ENCODE data around the gene CNPPD1. TPM values are rescaled to one million over a fixed set of nuclear protein-coding genes. Genes with fewer than 3 reads are reported as not detected.

The CNPPD1 gene
- total RNA-seq, 1 experiment from 2014 or later, result 62.9 TPM

GRCh38 chr2:219158586-219158985, 18.1 kb downstream of the CNPPD1 start:
- Mint-ChIP-seq H3K36me3 (ENCODE audit: insufficient read depth, unreplicated experiment) (peaks cover 18% of the 10 kb centered on the region), H3K27ac (ENCODE audit: unreplicated experiment) (no peak overlapping the region), H3K9me3 (ENCODE audit: unreplicated experiment) (no peaks in the 10 kb centered on the region), H3K27me3 (ENCODE audit: insufficient read depth, unreplicated experiment) (no peaks in the 10 kb centered on the region), H3K4me3 (ENCODE audit: unreplicated experiment) (no peak overlapping the region), H3K4me1 (ENCODE audit: low read depth, unreplicated experiment) (peaks cover 14% of the 10 kb centered on the region)
- Histone ChIP-seq H3K36me3 (ENCODE audit: control insufficient read depth, insufficient read depth, low read length) (peaks cover 1% of the 10 kb centered on the region; the same call in 1 of the 2 replicates), H3K9me3 (no peaks in the 10 kb centered on the region), H3K27me3 (replicated peaks; ENCODE audit: control insufficient read depth, insufficient read depth, low read length) (no peaks in the 10 kb centered on the region), H3K4me1 (peaks cover 11% of the 10 kb centered on the region; the same call in 1 of the 2 replicates), H3K4me3 (ENCODE audit: low read depth, low read length) (no peak overlapping the region)
- TF ChIP-seq CTCF (IDR thresholded peaks at IDR 0.05; ENCODE audit: insufficient read depth in 1 of 2, low read depth in 1 of 2, low read length in 1 of 2, severe bottlenecking in 1 of 2, unreplicated experiment in 1 of 2), result no peak
- CTCF ChIA-PET, result interaction anchor here (0.8 to 2.3 kb wide), 3 partner anchors 100 to 141 kb away, joined by 3 to 10 read pairs (median 3); no protein-coding TSS in a partner anchor
- POLR2A ChIA-PET, result no interaction called here
- no peak for DNase-seq
- no TSS peak for BruUV-seq (replicated peaks)
- intact Hi-C loops (cut with micrococcal nuclease; ENCODE audit: unreplicated experiment), result no loop called here

GRCh38 chr2:219158025-219158424, 18.7 kb downstream of the CNPPD1 start:
- Mint-ChIP-seq H3K27me3 (ENCODE audit: insufficient read depth, unreplicated experiment) (no peaks in the 10 kb centered on the region), H3K36me3 (ENCODE audit: insufficient read depth, unreplicated experiment) (peaks cover 15% of the 10 kb centered on the region), H3K4me3 (ENCODE audit: unreplicated experiment) (no peak overlapping the region), H3K27ac (ENCODE audit: unreplicated experiment) (no peak overlapping the region), H3K4me1 (ENCODE audit: low read depth, unreplicated experiment) (peaks cover 14% of the 10 kb centered on the region), H3K9me3 (ENCODE audit: unreplicated experiment) (no peaks in the 10 kb centered on the region)
- DNase-seq, result no peak
- H3K36me3 ChIP-seq (ENCODE audit: control insufficient read depth, insufficient read depth, low read length), result peaks cover 1% of the 10 kb centered on the region; the same call in 1 of the 2 replicates
- H3K27me3 ChIP-seq (replicated peaks; ENCODE audit: control insufficient read depth, insufficient read depth, low read length), result no peaks in the 10 kb centered on the region
- intact Hi-C loops (cut with micrococcal nuclease; ENCODE audit: unreplicated experiment), result no loop called here
- ChIA-PET CTCF (no interaction called here), POLR2A (no interaction called here)
- TF ChIP-seq CTCF (IDR thresholded peaks at IDR 0.05; ENCODE audit: insufficient read depth in 1 of 2, low read depth in 1 of 2, low read length in 1 of 2, severe bottlenecking in 1 of 2, unreplicated experiment in 1 of 2), result no peak
- H3K4me3 ChIP-seq (ENCODE audit: low read depth, low read length), result no peak overlapping the region
- H3K4me1 ChIP-seq, result peaks cover 11% of the 10 kb centered on the region; the same call in 1 of the 2 replicates
- H3K9me3 ChIP-seq, result no peaks in the 10 kb centered on the region
- BruUV-seq (replicated peaks), result no TSS peak

GRCh38 chr2:219157396-219157795, 19.3 kb downstream of the CNPPD1 start:
- TF ChIP-seq CTCF (IDR thresholded peaks at IDR 0.05; ENCODE audit: insufficient read depth in 1 of 2, low read depth in 1 of 2, low read length in 1 of 2, severe bottlenecking in 1 of 2, unreplicated experiment in 1 of 2), result no peak
- no peaks in the 10 kb centered on the region for H3K9me3 ChIP-seq
- Mint-ChIP-seq H3K27me3 (ENCODE audit: insufficient read depth, unreplicated experiment) (no peaks in the 10 kb centered on the region), H3K9me3 (ENCODE audit: unreplicated experiment) (no peaks in the 10 kb centered on the region), H3K36me3 (ENCODE audit: insufficient read depth, unreplicated experiment) (peaks cover 14% of the 10 kb centered on the region), H3K4me3 (ENCODE audit: unreplicated experiment) (no peak overlapping the region), H3K27ac (ENCODE audit: unreplicated experiment) (no peak overlapping the region), H3K4me1 (ENCODE audit: low read depth, unreplicated experiment) (peaks cover 14% of the 10 kb centered on the region)
- BruUV-seq (replicated peaks), result no TSS peak
- ChIA-PET POLR2A (no interaction called here), CTCF (interaction anchor here (0.8 to 1.5 kb wide), 2 partner anchors 99 to 138 kb away, joined by 5 to 7 read pairs; no protein-coding TSS in a partner anchor)
- no peak for DNase-seq
- peaks cover 11% of the 10 kb centered on the region; the same call in 1 of the 2 replicates for H3K4me1 ChIP-seq
- H3K36me3 ChIP-seq (ENCODE audit: control insufficient read depth, insufficient read depth, low read length), result peaks cover 1% of the 10 kb centered on the region; the same call in 1 of the 2 replicates
- H3K4me3 ChIP-seq (ENCODE audit: low read depth, low read length), result no peak overlapping the region
- intact Hi-C loops (cut with micrococcal nuclease; ENCODE audit: unreplicated experiment), result no loop called here
- no peaks in the 10 kb centered on the region for H3K27me3 ChIP-seq (replicated peaks; ENCODE audit: control insufficient read depth, insufficient read depth, low read length)
